Cardiac muscle cell (in vitro differentiated cells and primary cell): ENCODE measurements around the gene ECT2. TPM values are rescaled to one million over a fixed set of nuclear protein-coding genes. Genes with fewer than 3 reads are reported as not detected.

Experiments
- DNase-seq, 2 donors: peaks; one replicate each; pipeline versions ENCODE4 v3.0.0 to v3.0.0-alpha.2; 2010 to 2017; ENCODE audit warnings: low read depth in 1 of 2, low spot score in 1 of 2
- H3K27ac ChIP-seq: fragments of 200-600 bp; sonication (generic); 2 replicates; pipeline ENCODE4 v1.5.1; 2016
- H3K27me3 ChIP-seq: fragments of 200-600 bp; sonication (generic); 2 replicates; pipeline ENCODE4 v1.6.0; 2016; ENCODE audit warnings: control low read depth
- H3K36me3 ChIP-seq: fragments of 200-600 bp; sonication (generic); 2 replicates; pipeline ENCODE4 v1.5.1; 2016; ENCODE audit warnings: control low read depth
- H3K4me1 ChIP-seq: fragments of 200-600 bp; sonication (generic); 2 replicates; pipeline ENCODE4 v1.8.1; 2017; ENCODE audit warnings: low read depth, mild to moderate bottlenecking, mixed run types
- H3K4me3 ChIP-seq: fragments of 200-600 bp; sonication (generic); 2 replicates; pipeline ENCODE4 v1.5.1; 2016; ENCODE audit warnings: mild to moderate bottlenecking
- H3K9me3 ChIP-seq: fragments of 200-600 bp; sonication (generic); 2 replicates; pipeline ENCODE4 v1.5.1; 2017; ENCODE audit warnings: low read depth, mild to moderate bottlenecking, control low read depth
- CTCF ChIP-seq: IDR thresholded peaks from 2 replicates; pipeline ENCODE4 v1.5.1; 2012; ENCODE audit warnings: low read depth, mild to moderate bottlenecking, low read length
- polyA plus RNA-seq: library from polyadenylated mRNA; unstranded; fragments of >200 nt; fragmentation: Nextera tagmentation; extraction: Ambion mirVana; gene quantifications from 2 replicates; pipeline ENCODE4 v1.2.1, GENCODE V29; 2016
- total RNA-seq: library from RNA; depleted of rRNA; stranded (reverse); fragments of >200 nt; gene quantifications from 2 replicates; pipeline ENCODE4 v1.2.3, GENCODE V29; 2016

The ECT2 gene
- total and polyA plus RNA-seq, 2 experiments from 2014 or later = 7.8 to 39.1 TPM

GRCh38 chr3:172800156-172800555 lies 49.6 kb downstream of the ECT2 start:
- H3K36me3 ChIP-seq = no peaks in the 10 kb centered on the region
- no peak for TF ChIP-seq CTCF

GRCh38 chr3:172803489-172803888 lies 53.0 kb downstream of the ECT2 start:
- no peaks in the 10 kb centered on the region for H3K4me1 ChIP-seq
- H3K9me3 ChIP-seq = no peaks in the 10 kb centered on the region
- no peak overlapping the region for H3K4me3 ChIP-seq
- H3K27ac ChIP-seq = no peak overlapping the region
- no peaks in the 10 kb centered on the region for H3K27me3 ChIP-seq
- H3K36me3 ChIP-seq = no peaks in the 10 kb centered on the region
- no peak for TF ChIP-seq CTCF
- no peak for DNase-seq

More at GRCh38 chr3:172800156-172800555, 49.6 kb downstream of the ECT2 start:
- no peaks in the 10 kb centered on the region for H3K9me3 ChIP-seq
- DNase-seq = no peak
- peaks cover 7% of the 10 kb centered on the region for H3K4me1 ChIP-seq
- H3K27me3 ChIP-seq = no peaks in the 10 kb centered on the region
- no peak overlapping the region for H3K27ac ChIP-seq
- H3K4me3 ChIP-seq = no peak overlapping the region

- H3K36me3 ChIP-seq = no peaks in the 10 kb centered on the region
- TF ChIP-seq CTCF = no peak
- DNase-seq = no peak
- no peak overlapping the region for H3K27ac ChIP-seq
- no peaks in the 10 kb centered on the region for H3K4me1 ChIP-seq
- no peaks in the 10 kb centered on the region for H3K9me3 ChIP-seq
- H3K4me3 ChIP-seq = no peak overlapping the region
- no peaks in the 10 kb centered on the region for H3K27me3 ChIP-seq
These were observed 53.8 kb downstream of the ECT2 start for GRCh38 chr3:172804323-172804722.

GRCh38 chr3:172808969-172809546 lies 58.5 kb downstream of the ECT2 start:
- H3K36me3 ChIP-seq = no peaks in the 10 kb centered on the region
- peak; percentile 72 to 74 for DNase-seq
- H3K27me3 ChIP-seq = no peaks in the 10 kb centered on the region
- H3K9me3 ChIP-seq = no peaks in the 10 kb centered on the region
- peak; percentile 33 for TF ChIP-seq CTCF
- no peak overlapping the region for H3K27ac ChIP-seq
- H3K4me1 ChIP-seq = peaks cover 4% of the 10 kb centered on the region
- no peak overlapping the region for H3K4me3 ChIP-seq

- no peaks in the 10 kb centered on the region for H3K27me3 ChIP-seq
- H3K4me3 ChIP-seq = no peak overlapping the region
- peaks cover 16% of the 10 kb centered on the region for H3K4me1 ChIP-seq
- no peaks in the 10 kb centered on the region for H3K9me3 ChIP-seq
- no peak for TF ChIP-seq CTCF
- no peak for DNase-seq
- no peak overlapping the region for H3K27ac ChIP-seq
- no peaks in the 10 kb centered on the region for H3K36me3 ChIP-seq
These were observed 60.6 kb downstream of the ECT2 start for GRCh38 chr3:172811099-172811498.
